GM12878 (cell line): Measurements from ENCODE around the gene CASP4. TPM values are rescaled to one million over a fixed set of nuclear protein-coding genes. Genes with fewer than 3 reads are reported as not detected.

Experiments used
- ATAC-seq: fragments of 200-7000 bp; cut with Tn5 transposase; 3 replicates; pipeline ENCODE4 v1.9.1; 2020; ENCODE audit warnings: mild to moderate bottlenecking, moderate library complexity
- BruUV-seq: library from RNA; stranded (reverse); fragments of 400-500 nt; replicated peaks from 2 replicates; lab custom pipeline; 2021; lab: Mats Ljungman, UMichigan
- CTCF ChIA-PET: fragments of 300-600 bp; sonication (Branson Sonifier 250); formaldehyde crosslinking; extraction: SDS; loops from one replicate; lab custom pipeline; 2021; ENCODE audit warnings: inconsistent platforms; lab: Yijun Ruan, JAX
- POLR2A ChIA-PET: fragments of 350-600 bp; formaldehyde crosslinking; extraction: SDS; loops from one replicate; lab custom pipeline; 2021; ENCODE audit warnings: inconsistent platforms; lab: Charles Lee
- RAD21 ChIA-PET: fragments of 300-600 bp; sonication (Branson Sonifier 250); formaldehyde crosslinking; loops from one replicate; lab custom pipeline; 2023; ENCODE audit warnings: antibody characterized with exemption; ENCODE audit not compliant: unreplicated experiment; lab: Charles Lee
- SMC1A ChIA-PET: fragments of 300-600 bp; sonication (Branson Sonifier 250); formaldehyde crosslinking; loops from one replicate; lab custom pipeline; 2023; ENCODE audit not compliant: unreplicated experiment, uncharacterized antibody; lab: Charles Lee
- DNase-seq: peaks from one replicate; pipeline ENCODE4 v3.0.0-alpha.2; 2011; ENCODE audit warnings: low read depth, low spot score
- FAIRE-seq: peaks from 3 replicates; lab custom pipeline; 2011; peaks lifted over from hg19 to GRCh38; lab: Jason Lieb, UNC
- H2AFZ ChIP-seq: 2 replicates; pipeline ENCODE4 v1.6.0; 2011; ENCODE audit warnings: low read depth, low read length, control low read depth; ENCODE audit not compliant: control insufficient read depth
- H3K27ac ChIP-seq: 2 replicates; pipeline ENCODE4 v1.5.1; 2011; ENCODE audit warnings: control low read depth; ENCODE audit not compliant: control insufficient read depth, insufficient read depth
- H3K27me3 ChIP-seq, 2 experiments: replicated peaks in 1 of 2; 2 replicates each; pipeline versions ENCODE4 v1.6.0 to v1.6.1; 2011; ENCODE audit warnings: low read length in 1 of 2; ENCODE audit not compliant: control insufficient read depth in 2 of 2, insufficient read depth in 2 of 2
- H3K36me3 ChIP-seq, 2 experiments: 2 replicates each; pipeline ENCODE4 v1.5.1; 2011; ENCODE audit warnings: low read length in 1 of 2; ENCODE audit not compliant: control insufficient read depth in 2 of 2, insufficient read depth in 2 of 2
- H3K4me1 ChIP-seq: 2 replicates; pipeline ENCODE4 v1.6.1; 2011; ENCODE audit warnings: mild to moderate bottlenecking, low read length, moderate library complexity, mixed read lengths; ENCODE audit not compliant: control insufficient read depth, insufficient read depth
- H3K4me2 ChIP-seq: 2 replicates; pipeline ENCODE4 v1.6.0; 2011; ENCODE audit warnings: control low read depth; ENCODE audit not compliant: control insufficient read depth, insufficient read depth
- H3K4me3 ChIP-seq: fragments of 200-600 bp; sonication (generic); 2 replicates; pipeline ENCODE4 v1.5.1; 2016
- H3K79me2 ChIP-seq: 2 replicates; pipeline ENCODE4 v1.6.0; 2011; ENCODE audit warnings: low read length; ENCODE audit not compliant: control insufficient read depth, insufficient read depth
- H3K9ac ChIP-seq: 2 replicates; pipeline ENCODE4 v1.8.0; 2011; ENCODE audit warnings: low read length, control low read depth, mixed read lengths; ENCODE audit not compliant: control insufficient read depth, insufficient read depth
- H3K9me3 ChIP-seq: replicated peaks from 3 replicates; pipeline ENCODE4 v1.5.1; 2011; ENCODE audit warnings: mild to moderate bottlenecking, low read length; ENCODE audit not compliant: control insufficient read depth, insufficient read depth
- H4K20me1 ChIP-seq: 2 replicates; pipeline ENCODE4 v1.6.0; 2011; ENCODE audit not compliant: control insufficient read depth, insufficient read depth
- BCL11A ChIP-seq: IDR thresholded peaks from 2 replicates; pipeline ENCODE4 v1.6.1; 2011; ENCODE audit warnings: low read depth, low read length
- CUX1 ChIP-seq: IDR thresholded peaks from 2 replicates; pipeline ENCODE4 v1.6.1; 2012; ENCODE audit warnings: improper control_type of control experiment, low read depth, low read length; ENCODE audit not compliant: insufficient replicate concordance
- EP300 ChIP-seq, 2 experiments: fragments of 150-350 bp in 1 of 2; IDR thresholded peaks; 2 replicates each; pipeline ENCODE4 v1.6.1; 2011 to 2012; ENCODE audit warnings: low read depth in 2 of 2, low read length in 2 of 2, borderline replicate concordance in 1 of 2, improper control_type of control experiment in 1 of 2, inconsistent platforms in 1 of 2; ENCODE audit not compliant: control insufficient read depth in 1 of 2
- GABPA ChIP-seq: IDR thresholded peaks from 2 replicates; pipeline ENCODE4 v1.6.1; 2014; ENCODE audit warnings: antibody characterized with exemption, low read depth, mild to moderate bottlenecking, inconsistent platforms
- IRF4 ChIP-seq: IDR thresholded peaks from 2 replicates; pipeline ENCODE4 v1.6.1; 2011; ENCODE audit warnings: low read depth, low read length
- NRF1 ChIP-seq: conservative IDR thresholded peaks from 2 replicates; pipeline ENCODE4 v1.6.1; 2011; ENCODE audit warnings: mild to moderate bottlenecking, low read depth, low read length, improper control_type of control experiment
- RCOR1 ChIP-seq: conservative IDR thresholded peaks from 2 replicates; pipeline ENCODE4 v1.6.1; 2012; ENCODE audit warnings: low read depth, low read length, improper control_type of control experiment
- RELA ChIP-seq: fragments of 450-650 bp; IDR thresholded peaks from 2 replicates; pipeline ENCODE4 v1.8.0; 2014; ENCODE audit warnings: borderline replicate concordance; ENCODE audit not compliant: partially characterized antibody
- SRF ChIP-seq, 2 experiments: IDR thresholded peaks; 2 replicates each; pipeline ENCODE4 v1.6.1; 2011; ENCODE audit warnings: low read depth in 2 of 2, low read length in 2 of 2, mild to moderate bottlenecking in 1 of 2, moderate library complexity in 1 of 2
- WGBS: methylation state at CpG from one replicate; pipeline ENCODE4 v1.1.6; 2016; ENCODE audit warnings: low lambda C conversion rate; ENCODE audit not compliant: insufficient replicate concordance, insufficient coverage; ENCODE audit errors: missing lambda C conversion rate; 5-methylcytosine and 5-hydroxymethylcytosine counted together
- in situ Hi-C: fragments of 300-500 bp; cut with MboI; formaldehyde crosslinking; loops from 9 replicates; pipeline ENCODE4 v1.14.3; 2018; ENCODE audit warnings: mixed read lengths
- intact Hi-C: fragments of 100-400 bp; cut with micrococcal nuclease; formaldehyde crosslinking; loops from one replicate; pipeline ENCODE4 v1.14.2; 2022; ENCODE audit not compliant: unreplicated experiment
- polyA plus RNA-seq, 11 experiments: library from polyadenylated mRNA; depleted of rRNA in 4 of 11; unstranded in 6 of 11; stranded (reverse) in 5 of 11; fragments of >200 nt; fragmentation: Nextera tagmentation in 4 of 11; fragmentation: Illumina TruSeq in 1 of 11; extraction: Ambion mirVana in 4 of 11; extraction: Trizol in 1 of 11; gene quantifications; 1 replicate in 1 of 11; 2 replicates in 10 of 11; pipeline versions ENCODE4 v1.2.1 to v1.2.3, GENCODE V29; 2011 to 2016; ENCODE audit warnings: inconsistent platforms in 2 of 11, missing spikeins in 2 of 11, low read depth in 1 of 11
- total RNA-seq, 4 experiments: library from RNA; depleted of rRNA in 3 of 4; stranded (reverse); fragments of >200 nt in 3 of 4; fragmentation: Illumina TruSeq in 1 of 4; extraction: Trizol in 1 of 4; gene quantifications; 2 replicates each; pipeline versions ENCODE4 v1.2.1 to v1.2.3, GENCODE V29; 2013 to 2021

CASP4 gene
- total and polyA plus RNA-seq, 10 of the 15 experiments (the other 5 are each of a cell fraction or from before 2014, with no cell fraction given): 25.3 to 113 (median 50.0) TPM

DNA sequence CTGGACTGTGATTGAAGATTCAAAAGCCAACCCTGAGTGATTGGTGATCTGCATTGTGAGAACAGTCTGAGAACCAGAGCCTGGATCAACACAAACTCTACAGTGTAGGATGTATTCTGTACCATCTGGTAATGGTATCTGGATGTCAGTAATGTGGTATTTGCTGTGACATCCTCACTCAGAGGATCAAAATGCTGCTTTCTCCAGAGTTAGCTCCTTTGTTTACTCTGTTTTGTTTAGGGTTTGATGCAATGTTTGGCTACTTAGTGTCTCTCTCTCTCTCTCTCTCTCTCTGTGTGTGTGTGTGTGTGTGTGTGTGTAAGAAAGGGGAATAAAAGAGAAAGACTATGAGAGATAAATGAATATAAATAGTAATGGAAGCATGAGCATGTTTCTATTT, 24.3 kb downstream of the CASP4 start:
- H4K20me1 ChIP-seq: no peaks in the 10 kb centered on the region
- SMC1A ChIA-PET: interaction anchor here (1.1 kb wide), 1 partner anchor 410 kb away, joined by 3 read pairs; no protein-coding TSS in a partner anchor
- H3K9ac ChIP-seq: no peak overlapping the region
- BruUV-seq: no TSS peak
- ATAC-seq (no peak), DNase-seq (no peak), FAIRE-seq (no peak)
- peaks cover 0 to 17% of the 10 kb centered on the region in 2 experiments; a peak in 2 of 4 replicates for H3K36me3 ChIP-seq
- CTCF ChIA-PET: interaction anchor here (4.4 kb wide), 1 partner anchor 919 kb away, joined by 25 read pairs; no protein-coding TSS in a partner anchor
- H2AFZ ChIP-seq: no peak overlapping the region
- RAD21 ChIA-PET: no interaction called here
- H3K9me3 ChIP-seq: no peaks in the 10 kb centered on the region
- H3K4me2 ChIP-seq: no peak overlapping the region
- H3K79me2 ChIP-seq: no peaks in the 10 kb centered on the region
- H3K27ac ChIP-seq: no peak overlapping the region
- no peaks in the 10 kb centered on the region for H3K27me3 ChIP-seq
- H3K4me1 ChIP-seq: no peaks in the 10 kb centered on the region
- TF ChIP-seq BCL11A: no peak
- TF ChIP-seq RELA: no peak
- TF ChIP-seq IRF4: no peak
- intact Hi-C loops: no loop called here
- in situ Hi-C loops: no loop called here
- H3K4me3 ChIP-seq: no peak overlapping the region
- POLR2A ChIA-PET: no interaction called here

- intact Hi-C loops: no loop called here
- SMC1A ChIA-PET: interaction anchor here (1.1 kb wide), 1 partner anchor 409 kb away, joined by 3 read pairs; no protein-coding TSS in a partner anchor
- TF ChIP-seq CUX1: no peak
- no peak for TF ChIP-seq SRF (IDR thresholded peaks at IDR 0.05; ENCODE audit: low read depth in 2 of 2, low read length in 2 of 2)
- no peak for TF ChIP-seq EP300 (IDR thresholded peaks at IDR 0.05; ENCODE audit: borderline replicate concordance in 1 of 2, control insufficient read depth in 1 of 2, low read depth in 2 of 2, low read length in 2 of 2)
- TF ChIP-seq NRF1: no peak
- TF ChIP-seq RCOR1: no peak
- TF ChIP-seq GABPA: no peak
These were observed 24.8 kb downstream of the CASP4 start for GRCh38 chr11:104943561-104943960.

More at GRCh38 chr11:104943561-104943960, 24.8 kb downstream of the CASP4 start:
- ChIA-PET CTCF (interaction anchor here (4.4 kb wide), 1 partner anchor 920 kb away, joined by 25 read pairs; no protein-coding TSS in a partner anchor), POLR2A (no interaction called here), RAD21 (no interaction called here)
- H3K9me3 ChIP-seq: no peaks in the 10 kb centered on the region
- DNase-seq (no peak), FAIRE-seq (no peak), ATAC-seq (no peak)
- H2AFZ ChIP-seq: no peak overlapping the region
- H3K79me2 ChIP-seq: no peaks in the 10 kb centered on the region
- H3K27me3 ChIP-seq: no peaks in the 10 kb centered on the region
- H3K4me1 ChIP-seq: no peaks in the 10 kb centered on the region
- no peak overlapping the region for H3K27ac ChIP-seq
- WGBS: 44% methylated on average over 2 of the region's 2 CpGs
- H3K4me3 ChIP-seq: no peak overlapping the region
- in situ Hi-C loops: no loop called here
- BruUV-seq: no TSS peak
- no peak overlapping the region for H3K9ac ChIP-seq
- no peak overlapping the region for H3K4me2 ChIP-seq
- peaks cover 0 to 17% of the 10 kb centered on the region in 2 experiments; a peak in 2 of 4 replicates for H3K36me3 ChIP-seq
- no peaks in the 10 kb centered on the region for H4K20me1 ChIP-seq
